ENCODE results near the gene ARHGAP8. TPM values are rescaled to one million over a fixed set of nuclear protein-coding genes. Genes with fewer than 3 reads are reported as not detected.

The ARHGAP8 gene
- total and polyA plus RNA-seq, 2 donors (not counting 1 experiment from before 2014, with no cell fraction given): 0.37 TPM; not detected in 1

GRCh38 chr22:44865193-44866057, 113.0 kb downstream of the ARHGAP8 start:
- Histone ChIP-seq H3K79me2 (ENCODE audit: control insufficient read depth, insufficient read depth, low read length) (no peaks in the 10 kb centered on the region), H4K20me1 (ENCODE audit: control insufficient read depth, insufficient read depth, low read length, poor library complexity, severe bottlenecking) (no peaks in the 10 kb centered on the region), H3K9me3 (ENCODE audit: control extremely low read depth in 1 of 3, control insufficient read depth in 2 of 3, insufficient read depth in 1 of 3, low read length in 2 of 3) (no peaks in the 10 kb centered on the region), H3K9ac (ENCODE audit: low read length) (no peak overlapping the region), H3K36me3 (replicated peaks in 1 of 2; ENCODE audit: control extremely low read depth in 1 of 2, control insufficient read depth in 1 of 2, extremely low read depth in 1 of 2, insufficient read depth in 2 of 2, low read length in 1 of 2) (no peaks in the 10 kb centered on the region), H3K27ac (ENCODE audit: low read length in 2 of 2) (no peak overlapping the region), H2AFZ (ENCODE audit: insufficient read depth, low read depth, low read length, poor library complexity, severe bottlenecking) (no peak overlapping the region), H3K4me1 (ENCODE audit: control insufficient read depth in 2 of 2, insufficient read depth in 2 of 2, low read length in 2 of 2) (no peaks in the 10 kb centered on the region), H3K4me2 (replicated peaks; ENCODE audit: low read depth, low read length, poor library complexity, severe bottlenecking) (no peak overlapping the region), H3K27me3 (replicated peaks in 1 of 4; ENCODE audit: control extremely low read depth in 1 of 4, control insufficient read depth in 3 of 4, insufficient read depth in 4 of 4, low read length in 3 of 4) (no peaks in the 10 kb centered on the region), H3K4me3 (ENCODE audit: control extremely low read depth in 1 of 5, extremely low read depth in 1 of 5, insufficient read depth in 1 of 5, low read depth in 2 of 5, low read length in 4 of 5) (no peak overlapping the region)
- DNase-seq (no peak), ATAC-seq (ENCODE audit: low read depth) (no peak)
- intact Hi-C loops (cut with micrococcal nuclease): no loop called here
- no peak for TF ChIP-seq EZH2 (IDR thresholded peaks at IDR 0.05; ENCODE audit: borderline replicate concordance, insufficient read depth, low read depth, low read length, poor library complexity, severe bottlenecking)
- TF ChIP-seq, protein P1, sequence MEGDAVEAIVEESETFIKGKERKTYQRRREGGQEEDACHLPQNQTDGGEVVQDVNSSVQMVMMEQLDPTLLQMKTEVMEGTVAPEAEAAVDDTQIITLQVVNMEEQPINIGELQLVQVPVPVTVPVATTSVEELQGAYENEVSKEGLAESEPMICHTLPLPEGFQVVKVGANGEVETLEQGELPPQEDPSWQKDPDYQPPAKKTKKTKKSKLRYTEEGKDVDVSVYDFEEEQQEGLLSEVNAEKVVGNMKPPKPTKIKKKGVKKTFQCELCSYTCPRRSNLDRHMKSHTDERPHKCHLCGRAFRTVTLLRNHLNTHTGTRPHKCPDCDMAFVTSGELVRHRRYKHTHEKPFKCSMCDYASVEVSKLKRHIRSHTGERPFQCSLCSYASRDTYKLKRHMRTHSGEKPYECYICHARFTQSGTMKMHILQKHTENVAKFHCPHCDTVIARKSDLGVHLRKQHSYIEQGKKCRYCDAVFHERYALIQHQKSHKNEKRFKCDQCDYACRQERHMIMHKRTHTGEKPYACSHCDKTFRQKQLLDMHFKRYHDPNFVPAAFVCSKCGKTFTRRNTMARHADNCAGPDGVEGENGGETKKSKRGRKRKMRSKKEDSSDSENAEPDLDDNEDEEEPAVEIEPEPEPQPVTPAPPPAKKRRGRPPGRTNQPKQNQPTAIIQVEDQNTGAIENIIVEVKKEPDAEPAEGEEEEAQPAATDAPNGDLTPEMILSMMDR (IDR thresholded peaks at IDR 0.05): no peak
- Mint-ChIP-seq H3K4me3 (no peak overlapping the region), H3K9me3 (ENCODE audit: insufficient read depth) (no peaks in the 10 kb centered on the region), H3K27me3 (peaks cover 2% of the 10 kb centered on the region), H3K27ac (no peak overlapping the region), H3K4me1 (no peaks in the 10 kb centered on the region)
- ChIA-PET CTCF (no interaction called here), POLR2A (no interaction called here)
- WGBS (ENCODE audit: insufficient coverage): 90% methylated on average over 29 of the region's 31 CpGs

GRCh38 chr22:44869196-44869595, 116.8 kb downstream of the ARHGAP8 start:
- Histone ChIP-seq H3K79me2 (ENCODE audit: control insufficient read depth, insufficient read depth, low read length) (no peaks in the 10 kb centered on the region), H2AFZ (ENCODE audit: insufficient read depth, low read depth, low read length, poor library complexity, severe bottlenecking) (no peak overlapping the region), H3K4me2 (replicated peaks; ENCODE audit: low read depth, low read length, poor library complexity, severe bottlenecking) (no peak overlapping the region), H3K9me3 (ENCODE audit: control extremely low read depth in 1 of 3, control insufficient read depth in 2 of 3, insufficient read depth in 1 of 3, low read length in 2 of 3) (peaks cover 0 to 15% (median 7%) of the 10 kb centered on the region in 3 donors), H3K36me3 (replicated peaks in 1 of 2; ENCODE audit: control extremely low read depth in 1 of 2, control insufficient read depth in 1 of 2, extremely low read depth in 1 of 2, insufficient read depth in 2 of 2, low read length in 1 of 2) (no peaks in the 10 kb centered on the region), H3K27me3 (replicated peaks in 1 of 4; ENCODE audit: control extremely low read depth in 1 of 4, control insufficient read depth in 3 of 4, insufficient read depth in 4 of 4, low read length in 3 of 4) (no peaks in the 10 kb centered on the region), H3K9ac (ENCODE audit: low read length) (no peak overlapping the region), H3K4me3 (ENCODE audit: control extremely low read depth in 1 of 5, extremely low read depth in 1 of 5, insufficient read depth in 1 of 5, low read depth in 2 of 5, low read length in 4 of 5) (no peak overlapping the region), H3K27ac (ENCODE audit: low read length in 2 of 2) (no peak overlapping the region), H4K20me1 (ENCODE audit: control insufficient read depth, insufficient read depth, low read length, poor library complexity, severe bottlenecking) (no peaks in the 10 kb centered on the region), H3K4me1 (ENCODE audit: control insufficient read depth in 2 of 2, insufficient read depth in 2 of 2, low read length in 2 of 2) (no peaks in the 10 kb centered on the region)
- no peak overlapping the region for H3K4me3 Mint-ChIP-seq
- peaks cover 4% of the 10 kb centered on the region for H3K9me3 Mint-ChIP-seq (ENCODE audit: insufficient read depth)
- DNase-seq (no peak), ATAC-seq (ENCODE audit: low read depth) (no peak)
- H3K27me3 Mint-ChIP-seq: peaks cover 4% of the 10 kb centered on the region
- no peak overlapping the region for H3K27ac Mint-ChIP-seq
- ChIA-PET POLR2A (no interaction called here), CTCF (interaction anchor here (0.6 kb wide), 1 partner anchor 219 kb away, joined by 3 read pairs; no protein-coding TSS in a partner anchor)
- TF ChIP-seq, protein P1 (IDR thresholded peaks at IDR 0.05): no peak
- no peaks in the 10 kb centered on the region for H3K4me1 Mint-ChIP-seq
- WGBS (ENCODE audit: insufficient coverage): 92% methylated on average over 7 of the region's 7 CpGs
- intact Hi-C loops (cut with micrococcal nuclease): no loop called here

All from B cell (primary cell).